Sigmoid colon (tissue), 4 donors: ENCODE results near the gene CLBA1.

Experiments
- POLR2A ChIP-seq, 2 donors: fragments of 450-650 bp; IDR thresholded peaks; one replicate each; pipeline ENCODE4 v1.6.1; 2016; ENCODE audit warnings: antibody characterized with exemption in 2 of 2, mild to moderate bottlenecking in 2 of 2, moderate library complexity in 2 of 2
- POLR2AphosphoS5 ChIP-seq, 4 donors: sonication (generic); formaldehyde crosslinking; IDR thresholded peaks; one replicate each; pipeline ENCODE4 v1.6.1; 2017; ENCODE audit warnings: antibody characterized with exemption in 4 of 4
- TF ChIP-seq, protein P1 (sequence below), 4 experiments: fragments of 450-650 bp in 3 of 4; fragments of 200-600 bp in 1 of 4; IDR thresholded peaks; one replicate each; pipeline ENCODE4 v1.5.1; 2016 to 2019; ENCODE audit warnings: antibody characterized with exemption in 4 of 4, mild to moderate bottlenecking in 3 of 4, moderate library complexity in 2 of 4

DNA sequence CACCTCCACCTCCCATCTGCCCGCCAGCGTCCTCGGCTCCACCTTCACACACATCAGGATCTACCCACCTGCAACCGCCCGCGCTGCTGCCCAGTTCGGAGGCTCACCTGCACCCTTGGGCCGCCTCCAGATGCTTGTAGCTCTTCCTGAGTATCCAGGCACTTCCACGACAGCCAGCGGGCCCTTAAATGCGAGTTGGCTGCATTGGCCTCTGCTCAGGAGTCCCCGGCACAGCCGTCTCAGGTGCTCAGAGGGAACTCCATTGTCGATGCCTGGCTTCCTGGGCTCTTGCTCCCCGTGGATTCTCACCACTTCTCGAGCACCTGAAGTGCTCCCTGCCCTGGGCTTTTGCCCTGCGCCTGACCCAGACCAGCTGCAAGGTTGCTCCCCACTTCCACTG lies 57.2 kb downstream of the CLBA1 start:
- TF ChIP-seq POLR2AphosphoS5 (IDR thresholded peaks at IDR 0.05) (no peak), POLR2A (IDR thresholded peaks at IDR 0.05) (no peak)
- TF ChIP-seq, protein P1, sequence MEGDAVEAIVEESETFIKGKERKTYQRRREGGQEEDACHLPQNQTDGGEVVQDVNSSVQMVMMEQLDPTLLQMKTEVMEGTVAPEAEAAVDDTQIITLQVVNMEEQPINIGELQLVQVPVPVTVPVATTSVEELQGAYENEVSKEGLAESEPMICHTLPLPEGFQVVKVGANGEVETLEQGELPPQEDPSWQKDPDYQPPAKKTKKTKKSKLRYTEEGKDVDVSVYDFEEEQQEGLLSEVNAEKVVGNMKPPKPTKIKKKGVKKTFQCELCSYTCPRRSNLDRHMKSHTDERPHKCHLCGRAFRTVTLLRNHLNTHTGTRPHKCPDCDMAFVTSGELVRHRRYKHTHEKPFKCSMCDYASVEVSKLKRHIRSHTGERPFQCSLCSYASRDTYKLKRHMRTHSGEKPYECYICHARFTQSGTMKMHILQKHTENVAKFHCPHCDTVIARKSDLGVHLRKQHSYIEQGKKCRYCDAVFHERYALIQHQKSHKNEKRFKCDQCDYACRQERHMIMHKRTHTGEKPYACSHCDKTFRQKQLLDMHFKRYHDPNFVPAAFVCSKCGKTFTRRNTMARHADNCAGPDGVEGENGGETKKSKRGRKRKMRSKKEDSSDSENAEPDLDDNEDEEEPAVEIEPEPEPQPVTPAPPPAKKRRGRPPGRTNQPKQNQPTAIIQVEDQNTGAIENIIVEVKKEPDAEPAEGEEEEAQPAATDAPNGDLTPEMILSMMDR (IDR thresholded peaks at IDR 0.05), result no peak
